SK-N-SH treated with all-trans-retinoic acid at 6 μM for 48 hours (cell line): ENCODE data around the gene ASB18.

Experiments
- ATAC-seq: fragments of 200-7000 bp; cut with Tn5 transposase; 3 replicates; pipeline ENCODE4 v1.9.1; 2020; ENCODE audit warnings: mild to moderate bottlenecking, moderate library complexity
- ARNTL ChIP-seq: fragments of 450-650 bp; formaldehyde crosslinking; IDR thresholded peaks from 2 replicates; pipeline ENCODE4 v1.5.0; 2020; ENCODE audit warnings: low read depth, mild to moderate bottlenecking, moderate library complexity, borderline replicate concordance
- ESRRG ChIP-seq: fragments of 250-450 bp; sonication (Bioruptor Pico); IDR thresholded peaks from 2 replicates; pipeline ENCODE4 v1.6.1; 2021; ENCODE audit warnings: mild to moderate bottlenecking
- ISL1 ChIP-seq: fragments of 250-450 bp; sonication (Bioruptor Pico); IDR thresholded peaks from 2 replicates; pipeline ENCODE4 v2.1.2; 2022; ENCODE audit warnings: mild to moderate bottlenecking, moderate library complexity
- OSR1 ChIP-seq: fragments of 250-450 bp; sonication (Bioruptor Pico); IDR thresholded peaks from 2 replicates; pipeline ENCODE4 v1.8.0; 2022; ENCODE audit warnings: moderate library complexity, mild to moderate bottlenecking, inconsistent platforms
- RARB ChIP-seq: fragments of 250-450 bp; sonication (Bioruptor Pico); IDR thresholded peaks from 2 replicates; pipeline ENCODE4 v1.8.0; 2021; ENCODE audit warnings: mild to moderate bottlenecking, moderate library complexity
- SNAI2 ChIP-seq: fragments of 250-450 bp; sonication (Bioruptor Pico); IDR thresholded peaks from 2 replicates; pipeline ENCODE4 v1.5.0; 2020; ENCODE audit warnings: mild to moderate bottlenecking, moderate library complexity
- TCF4 ChIP-seq: fragments of 250-450 bp; sonication (Bioruptor Pico); IDR thresholded peaks from 2 replicates; pipeline ENCODE4 v1.8.0; 2021; ENCODE audit warnings: mild to moderate bottlenecking, moderate library complexity, borderline replicate concordance
- TOX ChIP-seq: fragments of 250-450 bp; sonication (Bioruptor Pico); IDR thresholded peaks from 2 replicates; pipeline ENCODE4 v1.8.0; 2021; ENCODE audit warnings: mild to moderate bottlenecking, moderate library complexity, borderline replicate concordance
- ZC3H10 ChIP-seq: fragments of 250-450 bp; sonication (Bioruptor Pico); IDR thresholded peaks from 2 replicates; pipeline ENCODE4 v1.5.1; 2021; ENCODE audit warnings: mild to moderate bottlenecking, moderate library complexity
- ZFP30 ChIP-seq: fragments of 450-650 bp; formaldehyde crosslinking; IDR thresholded peaks from 2 replicates; pipeline ENCODE4 v1.5.0; 2022; ENCODE audit warnings: mild to moderate bottlenecking, moderate library complexity
- ZNF70 ChIP-seq: fragments of 450-650 bp; formaldehyde crosslinking; IDR thresholded peaks from 2 replicates; pipeline ENCODE4 v1.5.0; 2020; ENCODE audit warnings: mild to moderate bottlenecking, moderate library complexity
- TF ChIP-seq, protein P1 (sequence below): fragments of 250-450 bp; sonication (Bioruptor Pico); IDR thresholded peaks from 2 replicates; pipeline ENCODE4 v1.5.0; 2020; ENCODE audit warnings: mild to moderate bottlenecking, moderate library complexity
- TF ChIP-seq, protein P2 (sequence below): fragments of 250-450 bp; sonication (Bioruptor Pico); IDR thresholded peaks from 2 replicates; pipeline ENCODE4 v1.8.0; 2020; ENCODE audit warnings: mild to moderate bottlenecking, moderate library complexity, borderline replicate concordance
- TF ChIP-seq, protein P3 (sequence below): fragments of 250-450 bp; sonication (Bioruptor Pico); IDR thresholded peaks from 2 replicates; pipeline ENCODE4 v1.5.1; 2021; ENCODE audit warnings: mild to moderate bottlenecking, moderate library complexity
- TF ChIP-seq, protein P4 (sequence below): fragments of 250-450 bp; sonication (Bioruptor Pico); IDR thresholded peaks from 2 replicates; pipeline ENCODE4 v1.8.0; 2021; ENCODE audit warnings: low read depth, mild to moderate bottlenecking, moderate library complexity, borderline replicate concordance

The ASB18 gene

DNA sequence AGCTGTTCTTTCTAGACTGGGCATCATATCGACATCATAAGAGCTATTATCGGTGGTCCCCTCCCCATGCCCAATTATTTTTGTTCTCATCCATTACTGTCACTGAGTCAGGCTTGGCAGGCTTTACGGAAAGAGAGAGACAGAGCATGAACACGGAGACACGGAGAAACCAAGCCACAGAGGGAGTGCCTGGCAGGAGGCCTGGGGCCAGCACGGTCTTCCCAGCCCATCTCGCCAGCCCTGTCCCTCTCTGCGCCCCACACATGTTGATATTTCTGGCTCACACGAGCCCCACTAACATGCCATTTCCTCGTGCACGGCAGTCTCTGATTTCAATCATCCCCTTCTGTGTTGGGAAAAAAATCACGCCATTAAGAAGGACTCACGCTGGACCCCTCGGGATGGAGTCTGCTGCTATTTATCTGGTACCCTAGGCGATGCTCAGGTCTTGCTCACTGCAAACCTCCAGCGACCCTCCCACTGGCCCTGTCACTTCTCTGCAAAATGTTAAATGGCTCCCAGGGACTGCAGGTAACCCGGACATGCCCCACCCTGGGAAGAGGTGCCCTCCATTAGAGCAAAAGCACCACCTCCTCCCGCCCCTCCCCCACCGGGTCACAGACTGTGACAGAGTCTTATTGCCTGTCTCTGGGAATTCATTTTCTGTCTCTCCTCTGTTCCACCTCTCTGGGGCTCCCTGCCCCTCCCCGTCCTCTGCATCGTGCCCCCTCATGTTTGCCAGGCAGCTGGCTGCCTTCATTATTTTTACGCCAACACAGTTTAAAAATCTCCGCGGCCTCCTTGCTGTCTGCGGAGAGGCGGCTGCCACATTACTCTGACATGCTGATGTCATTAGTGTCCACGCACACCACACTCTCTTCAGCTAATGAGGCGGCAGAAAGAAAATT, 55.9 kb downstream of the ASB18 start:
- no peak for TF ChIP-seq TOX (CRISPR knock-in tag)
- TF ChIP-seq ARNTL (CRISPR knock-in tag): no peak
- no peak for TF ChIP-seq SNAI2 (CRISPR knock-in tag)
- ATAC-seq: no peak

DNA sequence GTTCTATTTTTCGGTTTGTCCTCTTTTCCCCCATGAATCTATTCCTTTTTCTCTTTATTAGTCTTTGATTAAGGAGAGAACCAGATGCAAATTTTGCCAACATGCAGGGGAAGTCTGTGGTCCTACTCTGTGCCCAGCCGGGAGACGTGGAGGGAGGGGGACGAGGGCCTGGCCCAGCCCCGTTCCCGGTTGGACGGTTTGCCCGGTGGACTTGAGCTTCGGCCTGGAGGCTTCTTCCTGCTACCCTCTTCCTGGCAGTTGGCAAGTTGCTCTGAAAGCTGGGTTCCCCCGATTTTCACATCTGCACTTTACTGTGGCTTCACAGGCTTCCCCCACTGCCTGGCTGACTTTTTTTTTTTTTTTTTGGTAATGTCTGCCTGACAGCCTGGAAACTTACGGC, 56.7 kb downstream of the ASB18 start:
- ATAC-seq: no peak
- TF ChIP-seq ZC3H10 (CRISPR knock-in tag) (no peak), ISL1 (no peak), TOX (CRISPR knock-in tag) (no peak), RARB (CRISPR knock-in tag) (no peak), SNAI2 (CRISPR knock-in tag) (no peak), TCF4 (CRISPR knock-in tag) (no peak)
- TF ChIP-seq, protein P1, sequence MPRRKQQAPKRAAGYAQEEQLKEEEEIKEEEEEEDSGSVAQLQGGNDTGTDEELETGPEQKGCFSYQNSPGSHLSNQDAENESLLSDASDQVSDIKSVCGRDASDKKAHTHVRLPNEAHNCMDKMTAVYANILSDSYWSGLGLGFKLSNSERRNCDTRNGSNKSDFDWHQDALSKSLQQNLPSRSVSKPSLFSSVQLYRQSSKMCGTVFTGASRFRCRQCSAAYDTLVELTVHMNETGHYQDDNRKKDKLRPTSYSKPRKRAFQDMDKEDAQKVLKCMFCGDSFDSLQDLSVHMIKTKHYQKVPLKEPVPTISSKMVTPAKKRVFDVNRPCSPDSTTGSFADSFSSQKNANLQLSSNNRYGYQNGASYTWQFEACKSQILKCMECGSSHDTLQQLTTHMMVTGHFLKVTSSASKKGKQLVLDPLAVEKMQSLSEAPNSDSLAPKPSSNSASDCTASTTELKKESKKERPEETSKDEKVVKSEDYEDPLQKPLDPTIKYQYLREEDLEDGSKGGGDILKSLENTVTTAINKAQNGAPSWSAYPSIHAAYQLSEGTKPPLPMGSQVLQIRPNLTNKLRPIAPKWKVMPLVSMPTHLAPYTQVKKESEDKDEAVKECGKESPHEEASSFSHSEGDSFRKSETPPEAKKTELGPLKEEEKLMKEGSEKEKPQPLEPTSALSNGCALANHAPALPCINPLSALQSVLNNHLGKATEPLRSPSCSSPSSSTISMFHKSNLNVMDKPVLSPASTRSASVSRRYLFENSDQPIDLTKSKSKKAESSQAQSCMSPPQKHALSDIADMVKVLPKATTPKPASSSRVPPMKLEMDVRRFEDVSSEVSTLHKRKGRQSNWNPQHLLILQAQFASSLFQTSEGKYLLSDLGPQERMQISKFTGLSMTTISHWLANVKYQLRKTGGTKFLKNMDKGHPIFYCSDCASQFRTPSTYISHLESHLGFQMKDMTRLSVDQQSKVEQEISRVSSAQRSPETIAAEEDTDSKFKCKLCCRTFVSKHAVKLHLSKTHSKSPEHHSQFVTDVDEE (CRISPR knock-in tag): no peak
- TF ChIP-seq, protein P2, sequence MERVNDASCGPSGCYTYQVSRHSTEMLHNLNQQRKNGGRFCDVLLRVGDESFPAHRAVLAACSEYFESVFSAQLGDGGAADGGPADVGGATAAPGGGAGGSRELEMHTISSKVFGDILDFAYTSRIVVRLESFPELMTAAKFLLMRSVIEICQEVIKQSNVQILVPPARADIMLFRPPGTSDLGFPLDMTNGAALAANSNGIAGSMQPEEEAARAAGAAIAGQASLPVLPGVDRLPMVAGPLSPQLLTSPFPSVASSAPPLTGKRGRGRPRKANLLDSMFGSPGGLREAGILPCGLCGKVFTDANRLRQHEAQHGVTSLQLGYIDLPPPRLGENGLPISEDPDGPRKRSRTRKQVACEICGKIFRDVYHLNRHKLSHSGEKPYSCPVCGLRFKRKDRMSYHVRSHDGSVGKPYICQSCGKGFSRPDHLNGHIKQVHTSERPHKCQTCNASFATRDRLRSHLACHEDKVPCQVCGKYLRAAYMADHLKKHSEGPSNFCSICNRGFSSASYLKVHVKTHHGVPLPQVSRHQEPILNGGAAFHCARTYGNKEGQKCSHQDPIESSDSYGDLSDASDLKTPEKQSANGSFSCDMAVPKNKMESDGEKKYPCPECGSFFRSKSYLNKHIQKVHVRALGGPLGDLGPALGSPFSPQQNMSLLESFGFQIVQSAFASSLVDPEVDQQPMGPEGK (CRISPR knock-in tag): no peak
- TF ChIP-seq, protein P3, sequence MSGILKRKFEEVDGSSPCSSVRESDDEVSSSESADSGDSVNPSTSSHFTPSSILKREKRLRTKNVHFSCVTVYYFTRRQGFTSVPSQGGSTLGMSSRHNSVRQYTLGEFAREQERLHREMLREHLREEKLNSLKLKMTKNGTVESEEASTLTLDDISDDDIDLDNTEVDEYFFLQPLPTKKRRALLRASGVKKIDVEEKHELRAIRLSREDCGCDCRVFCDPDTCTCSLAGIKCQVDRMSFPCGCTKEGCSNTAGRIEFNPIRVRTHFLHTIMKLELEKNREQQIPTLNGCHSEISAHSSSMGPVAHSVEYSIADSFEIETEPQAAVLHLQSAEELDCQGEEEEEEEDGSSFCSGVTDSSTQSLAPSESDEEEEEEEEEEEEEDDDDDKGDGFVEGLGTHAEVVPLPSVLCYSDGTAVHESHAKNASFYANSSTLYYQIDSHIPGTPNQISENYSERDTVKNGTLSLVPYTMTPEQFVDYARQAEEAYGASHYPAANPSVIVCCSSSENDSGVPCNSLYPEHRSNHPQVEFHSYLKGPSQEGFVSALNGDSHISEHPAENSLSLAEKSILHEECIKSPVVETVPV (CRISPR knock-in tag): no peak

DNA sequence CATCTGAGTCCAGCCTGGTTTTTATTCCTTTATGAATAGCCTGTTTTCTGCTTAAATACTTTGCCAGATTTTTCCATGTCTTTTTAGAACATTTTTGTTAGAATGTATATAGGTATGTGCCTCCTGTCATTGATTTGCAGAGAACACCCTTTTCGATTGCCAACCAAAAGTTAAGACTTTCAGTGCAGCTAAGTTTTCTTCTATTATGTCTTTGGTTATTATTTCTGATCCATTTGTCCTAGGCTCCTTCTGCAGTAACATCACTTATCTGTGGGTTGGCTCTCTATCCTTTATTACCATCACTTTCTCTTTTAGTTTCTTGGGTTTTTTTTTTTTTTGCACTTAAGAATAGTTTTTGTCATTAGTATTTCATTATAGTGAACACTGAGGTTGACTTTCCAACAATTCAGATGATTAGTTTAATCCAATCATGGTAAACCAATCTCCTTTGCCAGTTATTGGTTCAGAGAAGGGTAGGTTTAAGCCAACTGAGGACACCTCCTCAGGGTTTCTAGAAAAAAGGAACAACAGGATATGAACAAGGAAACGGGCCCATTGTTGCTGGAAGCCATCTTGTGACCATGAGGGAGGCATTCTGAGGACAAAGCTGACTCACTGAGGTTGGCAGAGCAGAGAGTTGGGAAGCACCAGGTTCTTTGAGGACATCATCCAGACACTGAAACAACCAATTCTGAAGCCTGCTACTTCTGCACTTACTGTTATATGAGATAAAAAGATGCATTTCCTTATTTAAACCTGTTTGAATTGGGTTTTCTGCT, 58.1 kb downstream of the ASB18 start:
- no peak for TF ChIP-seq ISL1
- TF ChIP-seq, protein P4, sequence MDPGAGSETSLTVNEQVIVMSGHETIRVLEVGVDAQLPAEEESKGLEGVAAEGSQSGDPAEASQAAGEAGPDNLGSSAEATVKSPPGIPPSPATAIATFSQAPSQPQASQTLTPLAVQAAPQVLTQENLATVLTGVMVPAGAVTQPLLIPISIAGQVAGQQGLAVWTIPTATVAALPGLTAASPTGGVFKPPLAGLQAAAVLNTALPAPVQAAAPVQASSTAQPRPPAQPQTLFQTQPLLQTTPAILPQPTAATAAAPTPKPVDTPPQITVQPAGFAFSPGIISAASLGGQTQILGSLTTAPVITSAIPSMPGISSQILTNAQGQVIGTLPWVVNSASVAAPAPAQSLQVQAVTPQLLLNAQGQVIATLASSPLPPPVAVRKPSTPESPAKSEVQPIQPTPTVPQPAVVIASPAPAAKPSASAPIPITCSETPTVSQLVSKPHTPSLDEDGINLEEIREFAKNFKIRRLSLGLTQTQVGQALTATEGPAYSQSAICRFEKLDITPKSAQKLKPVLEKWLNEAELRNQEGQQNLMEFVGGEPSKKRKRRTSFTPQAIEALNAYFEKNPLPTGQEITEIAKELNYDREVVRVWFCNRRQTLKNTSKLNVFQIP (CRISPR knock-in tag): no peak
- no peak for ATAC-seq

DNA sequence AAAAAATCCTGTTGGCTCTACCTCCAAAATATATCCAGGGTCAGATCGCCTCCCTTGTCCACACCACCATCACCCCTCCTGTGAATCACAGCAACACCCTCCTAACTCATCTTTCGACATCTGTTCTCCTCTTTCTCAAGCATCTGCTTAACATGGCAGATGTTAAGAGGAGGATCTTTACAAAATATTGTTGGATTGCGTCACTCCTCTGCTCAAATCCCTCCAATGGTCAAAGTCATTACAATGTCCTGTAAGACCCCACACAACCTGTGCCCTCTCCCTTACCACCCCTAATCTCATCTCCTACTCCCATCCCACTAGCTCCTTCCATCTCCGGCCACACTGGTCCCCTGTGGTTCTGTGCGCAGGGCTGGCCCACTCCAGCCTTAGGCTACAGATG, 59.3 kb downstream of the ASB18 start:
- TF ChIP-seq ZNF70 (CRISPR knock-in tag) (no peak), ZFP30 (CRISPR knock-in tag) (no peak), OSR1 (CRISPR knock-in tag) (no peak), ESRRG (CRISPR knock-in tag) (no peak), RARB (CRISPR knock-in tag) (no peak), TCF4 (CRISPR knock-in tag) (no peak)
- TF ChIP-seq, protein P3 (CRISPR knock-in tag): no peak
- no peak for ATAC-seq
